Measurements from ENCODE around the gene PCDHA10. TPM values are rescaled to one million over a fixed set of nuclear protein-coding genes. Genes with fewer than 3 reads are reported as not detected.
A peak's percentile ranks its signal among the peaks of the same experiment; 100 is the strongest.
"Not testable (repeated sequence)": the region's sequence is repeated elsewhere in the genome, so short reads cannot be mapped to it uniquely, and the experiment has no call there.

Gene PCDHA10
- total RNA-seq, 1 experiment from 2014 or later: 10.8 TPM

DNA sequence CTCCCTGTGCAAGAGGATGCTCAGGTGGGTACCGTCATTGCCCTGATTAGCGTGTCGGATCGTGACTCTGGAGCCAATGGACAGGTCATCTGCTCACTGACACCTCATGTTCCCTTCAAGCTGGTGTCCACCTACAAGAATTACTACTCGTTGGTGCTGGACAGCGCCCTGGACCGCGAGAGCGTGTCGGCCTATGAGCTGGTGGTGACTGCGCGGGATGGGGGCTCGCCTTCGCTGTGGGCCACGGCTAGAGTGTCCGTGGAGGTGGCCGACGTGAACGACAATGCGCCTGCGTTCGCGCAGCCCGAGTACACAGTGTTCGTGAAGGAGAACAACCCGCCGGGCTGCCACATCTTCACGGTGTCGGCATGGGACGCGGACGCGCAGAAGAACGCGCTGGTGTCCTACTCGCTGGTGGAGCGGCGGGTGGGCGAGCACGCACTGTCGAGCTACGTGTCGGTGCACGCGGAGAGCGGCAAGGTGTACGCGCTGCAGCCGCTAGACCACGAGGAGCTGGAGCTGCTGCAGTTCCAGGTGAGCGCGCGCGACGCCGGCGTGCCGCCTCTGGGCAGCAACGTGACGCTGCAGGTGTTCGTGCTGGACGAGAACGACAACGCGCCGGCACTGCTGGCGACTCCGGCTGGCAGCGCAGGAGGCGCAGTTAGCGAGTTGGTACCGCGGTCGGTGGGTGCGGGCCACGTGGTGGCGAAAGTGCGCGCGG, 21.0 kb downstream of the PCDHA10 start:
- CTCF ChIA-PET: interaction anchor here (0.8 to 2.6 kb wide), 5 partner anchors 21 to 164 kb away, joined by 3 to 51 read pairs (median 21); partner anchors contain the start of genes PCDHA10, PCDHA2 and PCDHAC1
- POLR2A ChIA-PET: not testable (repeated sequence)

DNA sequence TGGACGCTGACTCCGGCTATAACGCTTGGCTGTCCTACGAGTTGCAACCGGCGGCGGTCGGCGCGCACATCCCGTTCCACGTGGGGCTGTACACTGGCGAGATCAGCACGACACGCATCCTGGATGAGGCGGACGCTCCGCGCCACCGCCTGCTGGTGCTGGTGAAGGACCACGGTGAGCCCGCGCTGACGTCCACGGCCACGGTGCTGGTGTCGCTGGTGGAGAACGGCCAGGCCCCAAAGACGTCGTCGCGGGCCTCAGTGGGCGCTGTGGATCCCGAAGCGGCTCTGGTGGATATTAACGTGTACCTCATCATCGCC, 21.5 kb downstream of the PCDHA10 start:
- Mint-ChIP-seq H3K27me3 (ENCODE audit: low read depth) (no peaks in the 10 kb centered on the region), H3K27ac (no peak overlapping the region), H3K4me3 (no peak overlapping the region), H3K36me3 (no peaks in the 10 kb centered on the region), H3K4me1 (peaks cover 31% of the 10 kb centered on the region), H3K9me3 (no peaks in the 10 kb centered on the region)
- DNase-seq (ENCODE audit: low spot score) (no peak), ATAC-seq (no peak)
- ChIA-PET POLR2A (no interaction called here), CTCF (interaction anchor here (2.6 kb wide), 1 partner anchor 164 kb away, joined by 51 read pairs; no protein-coding TSS in a partner anchor)
- TF ChIP-seq ZNF121 (CRISPR knock-in tag; IDR thresholded peaks at IDR 0.05): no peak
- no peak for TF ChIP-seq NFATC4 (CRISPR knock-in tag; IDR thresholded peaks at IDR 0.05)
- no peak for TF ChIP-seq NFE2L1 (CRISPR knock-in tag; IDR thresholded peaks at IDR 0.05)
- TF ChIP-seq ZNF263 (CRISPR knock-in tag; IDR thresholded peaks at IDR 0.05; ENCODE audit: low read depth): no peak
- TF ChIP-seq OVOL2 (CRISPR knock-in tag; IDR thresholded peaks at IDR 0.05; ENCODE audit: borderline replicate concordance): no peak
- no peak for TF ChIP-seq NR3C1 (CRISPR knock-in tag; conservative IDR thresholded peaks at IDR 0.05; ENCODE audit: low read depth)
- no peak for TF ChIP-seq KAT7 (CRISPR knock-in tag; IDR thresholded peaks at IDR 0.05; ENCODE audit: borderline replicate concordance)

More for the DNA sequence above, 21.0 kb downstream of the PCDHA10 start:
- peak overlapping the region; percentile 99 for H3K4me3 Mint-ChIP-seq
- not testable (repeated sequence) for H3K27ac Mint-ChIP-seq; ATAC-seq; H3K36me3 Mint-ChIP-seq; DNase-seq (ENCODE audit: low spot score); H3K27me3 Mint-ChIP-seq (ENCODE audit: low read depth); H3K9me3 Mint-ChIP-seq
- peaks cover 32% of the 10 kb centered on the region for H3K4me1 Mint-ChIP-seq
- TF ChIP-seq, protein P1, sequence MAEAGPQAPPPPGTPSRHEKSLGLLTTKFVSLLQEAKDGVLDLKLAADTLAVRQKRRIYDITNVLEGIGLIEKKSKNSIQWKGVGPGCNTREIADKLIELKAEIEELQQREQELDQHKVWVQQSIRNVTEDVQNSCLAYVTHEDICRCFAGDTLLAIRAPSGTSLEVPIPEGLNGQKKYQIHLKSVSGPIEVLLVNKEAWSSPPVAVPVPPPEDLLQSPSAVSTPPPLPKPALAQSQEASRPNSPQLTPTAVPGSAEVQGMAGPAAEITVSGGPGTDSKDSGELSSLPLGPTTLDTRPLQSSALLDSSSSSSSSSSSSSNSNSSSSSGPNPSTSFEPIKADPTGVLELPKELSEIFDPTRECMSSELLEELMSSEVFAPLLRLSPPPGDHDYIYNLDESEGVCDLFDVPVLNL (CRISPR knock-in tag; IDR thresholded peaks at IDR 0.05; ENCODE audit: borderline replicate concordance, low read depth): 0 out of 2 replicates have a peak, but pooled peaks have one; percentile 49
- 0 out of 2 replicates have a peak, but pooled peaks have one; percentile 30 for TF ChIP-seq JUN (CRISPR knock-in tag; IDR thresholded peaks at IDR 0.05)
- 0 out of 2 replicates have a peak, but pooled peaks have one; percentile 44 for TF ChIP-seq ESRRA (CRISPR knock-in tag; IDR thresholded peaks at IDR 0.05; ENCODE audit: borderline replicate concordance)

DNA sequence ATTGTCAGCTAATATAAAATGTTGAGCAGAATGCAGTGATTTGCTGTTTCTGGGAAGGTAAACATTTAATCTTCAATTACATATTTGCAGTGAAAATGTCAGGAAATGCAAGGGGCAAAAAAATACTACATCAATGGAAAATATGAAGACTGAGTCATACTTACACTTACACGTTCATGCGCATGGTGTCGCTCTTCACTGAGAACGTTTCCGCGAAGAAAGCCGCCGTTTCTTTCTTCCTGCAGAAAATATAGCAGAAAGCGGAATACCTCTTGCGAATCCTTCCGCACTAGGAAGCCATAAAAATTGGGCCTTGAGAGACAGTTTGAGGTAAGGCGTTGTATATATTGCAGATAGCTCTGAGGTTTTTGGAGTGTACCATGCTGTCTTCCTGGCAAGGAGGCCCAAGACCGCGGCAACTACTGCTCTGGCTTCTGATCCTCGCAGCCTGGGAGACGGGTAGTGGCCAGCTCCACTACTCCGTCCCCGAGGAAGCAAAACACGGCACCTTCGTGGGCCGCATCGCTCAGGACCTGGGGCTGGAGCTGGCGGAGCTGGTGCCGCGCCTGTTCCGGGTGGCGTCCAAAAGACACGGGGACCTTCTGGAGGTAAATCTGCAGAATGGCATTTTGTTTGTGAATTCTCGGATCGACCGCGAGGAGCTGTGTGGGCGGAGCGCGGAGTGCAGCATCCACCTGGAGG, 26.3 kb downstream of the PCDHA10 start, which contains the start of gene PCDHA13:
PCDHA13 (plus strand) TSS at position 236 of the 702 bp plus-strand sequence; CDS start at position 381, 145 bp downstream.
- H3K4me3 Mint-ChIP-seq: peak within 1 kb of the TSS; percentile 83
- TF ChIP-seq CREM (CRISPR knock-in tag; IDR thresholded peaks at IDR 0.05) (no peak), SMAD4 (CRISPR knock-in tag; IDR thresholded peaks at IDR 0.05) (no peak), NFE2L1 (CRISPR knock-in tag; IDR thresholded peaks at IDR 0.05) (no peak)
- TF ChIP-seq, protein P2, sequence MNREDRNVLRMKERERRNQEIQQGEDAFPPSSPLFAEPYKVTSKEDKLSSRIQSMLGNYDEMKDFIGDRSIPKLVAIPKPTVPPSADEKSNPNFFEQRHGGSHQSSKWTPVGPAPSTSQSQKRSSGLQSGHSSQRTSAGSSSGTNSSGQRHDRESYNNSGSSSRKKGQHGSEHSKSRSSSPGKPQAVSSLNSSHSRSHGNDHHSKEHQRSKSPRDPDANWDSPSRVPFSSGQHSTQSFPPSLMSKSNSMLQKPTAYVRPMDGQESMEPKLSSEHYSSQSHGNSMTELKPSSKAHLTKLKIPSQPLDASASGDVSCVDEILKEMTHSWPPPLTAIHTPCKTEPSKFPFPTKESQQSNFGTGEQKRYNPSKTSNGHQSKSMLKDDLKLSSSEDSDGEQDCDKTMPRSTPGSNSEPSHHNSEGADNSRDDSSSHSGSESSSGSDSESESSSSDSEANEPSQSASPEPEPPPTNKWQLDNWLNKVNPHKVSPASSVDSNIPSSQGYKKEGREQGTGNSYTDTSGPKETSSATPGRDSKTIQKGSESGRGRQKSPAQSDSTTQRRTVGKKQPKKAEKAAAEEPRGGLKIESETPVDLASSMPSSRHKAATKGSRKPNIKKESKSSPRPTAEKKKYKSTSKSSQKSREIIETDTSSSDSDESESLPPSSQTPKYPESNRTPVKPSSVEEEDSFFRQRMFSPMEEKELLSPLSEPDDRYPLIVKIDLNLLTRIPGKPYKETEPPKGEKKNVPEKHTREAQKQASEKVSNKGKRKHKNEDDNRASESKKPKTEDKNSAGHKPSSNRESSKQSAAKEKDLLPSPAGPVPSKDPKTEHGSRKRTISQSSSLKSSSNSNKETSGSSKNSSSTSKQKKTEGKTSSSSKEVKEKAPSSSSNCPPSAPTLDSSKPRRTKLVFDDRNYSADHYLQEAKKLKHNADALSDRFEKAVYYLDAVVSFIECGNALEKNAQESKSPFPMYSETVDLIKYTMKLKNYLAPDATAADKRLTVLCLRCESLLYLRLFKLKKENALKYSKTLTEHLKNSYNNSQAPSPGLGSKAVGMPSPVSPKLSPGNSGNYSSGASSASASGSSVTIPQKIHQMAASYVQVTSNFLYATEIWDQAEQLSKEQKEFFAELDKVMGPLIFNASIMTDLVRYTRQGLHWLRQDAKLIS (CRISPR knock-in tag; IDR thresholded peaks at IDR 0.05; ENCODE audit: borderline replicate concordance): no peak
- TF ChIP-seq, protein P3, sequence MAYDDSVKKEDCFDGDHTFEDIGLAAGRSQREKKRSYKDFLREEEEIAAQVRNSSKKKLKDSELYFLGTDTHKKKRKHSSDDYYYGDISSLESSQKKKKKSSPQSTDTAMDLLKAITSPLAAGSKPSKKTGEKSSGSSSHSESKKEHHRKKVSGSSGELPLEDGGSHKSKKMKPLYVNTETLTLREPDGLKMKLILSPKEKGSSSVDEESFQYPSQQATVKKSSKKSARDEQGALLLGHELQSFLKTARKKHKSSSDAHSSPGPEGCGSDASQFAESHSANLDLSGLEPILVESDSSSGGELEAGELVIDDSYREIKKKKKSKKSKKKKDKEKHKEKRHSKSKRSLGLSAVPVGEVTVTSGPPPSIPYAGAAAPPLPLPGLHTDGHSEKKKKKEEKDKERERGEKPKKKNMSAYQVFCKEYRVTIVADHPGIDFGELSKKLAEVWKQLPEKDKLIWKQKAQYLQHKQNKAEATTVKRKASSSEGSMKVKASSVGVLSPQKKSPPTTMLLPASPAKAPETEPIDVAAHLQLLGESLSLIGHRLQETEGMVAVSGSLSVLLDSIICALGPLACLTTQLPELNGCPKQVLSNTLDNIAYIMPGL (CRISPR knock-in tag; IDR thresholded peaks at IDR 0.05): 0 out of 2 replicates have a peak, but pooled peaks have one; percentile 27
- TF ChIP-seq, protein P4, sequence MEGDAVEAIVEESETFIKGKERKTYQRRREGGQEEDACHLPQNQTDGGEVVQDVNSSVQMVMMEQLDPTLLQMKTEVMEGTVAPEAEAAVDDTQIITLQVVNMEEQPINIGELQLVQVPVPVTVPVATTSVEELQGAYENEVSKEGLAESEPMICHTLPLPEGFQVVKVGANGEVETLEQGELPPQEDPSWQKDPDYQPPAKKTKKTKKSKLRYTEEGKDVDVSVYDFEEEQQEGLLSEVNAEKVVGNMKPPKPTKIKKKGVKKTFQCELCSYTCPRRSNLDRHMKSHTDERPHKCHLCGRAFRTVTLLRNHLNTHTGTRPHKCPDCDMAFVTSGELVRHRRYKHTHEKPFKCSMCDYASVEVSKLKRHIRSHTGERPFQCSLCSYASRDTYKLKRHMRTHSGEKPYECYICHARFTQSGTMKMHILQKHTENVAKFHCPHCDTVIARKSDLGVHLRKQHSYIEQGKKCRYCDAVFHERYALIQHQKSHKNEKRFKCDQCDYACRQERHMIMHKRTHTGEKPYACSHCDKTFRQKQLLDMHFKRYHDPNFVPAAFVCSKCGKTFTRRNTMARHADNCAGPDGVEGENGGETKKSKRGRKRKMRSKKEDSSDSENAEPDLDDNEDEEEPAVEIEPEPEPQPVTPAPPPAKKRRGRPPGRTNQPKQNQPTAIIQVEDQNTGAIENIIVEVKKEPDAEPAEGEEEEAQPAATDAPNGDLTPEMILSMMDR (IDR thresholded peaks at IDR 0.05): peak; percentile 37; the same call in 1 of the 2 replicates
- ATAC-seq: peak; percentile 37
- ChIA-PET POLR2A (interaction anchor here (0.8 to 1.3 kb wide), 2 partner anchors 122 to 158 kb away, joined by 3 to 5 read pairs; no protein-coding TSS in a partner anchor), CTCF (interaction anchor here (0.7 to 7.5 kb wide), 18 partner anchors 10 to 301 kb away, joined by 3 to 77 read pairs (median 4); partner anchors contain the start of genes PCDHA10, PCDHA11, PCDHA4 and PCDHAC1)
- no peaks in the 10 kb centered on the region; the same call in 1 of the 2 replicates for H3K36me3 Mint-ChIP-seq
- no peaks in the 10 kb centered on the region for H3K27me3 Mint-ChIP-seq (ENCODE audit: low read depth)
- DNase-seq (ENCODE audit: low spot score): no peak
- peak within 1 kb of the TSS; percentile 58; the same call in 1 of the 2 replicates for H3K27ac Mint-ChIP-seq
- H3K4me1 Mint-ChIP-seq: peaks cover 16% of the 10 kb centered on the region; the same call in 1 of the 2 replicates
- H3K9me3 Mint-ChIP-seq: no peaks in the 10 kb centered on the region

Measured in WTC11 (cell line).